Activated CD8-positive, alpha-beta T cell treated with anti-CD3 and anti-CD28 coated beads for 36 hours (primary cell): ENCODE results near the gene RFTN1. TPM values are rescaled to one million over a fixed set of nuclear protein-coding genes. Genes with fewer than 3 reads are reported as not detected.
A peak's percentile ranks its signal among the peaks of the same experiment; 100 is the strongest.
"Not testable (repeated sequence)": the region's sequence is repeated elsewhere in the genome, so short reads cannot be mapped to it uniquely, and the experiment has no call there.

Experiments
- ATAC-seq: fragments of 200-7000 bp; cut with Tn5 transposase; one replicate; pipeline ENCODE4 v1.10.0; 2021; ENCODE audit warnings: mild to moderate bottlenecking, moderate library complexity
- CTCF ChIA-PET: fragments of 350-600 bp; sonication (Branson Sonifier 250); formaldehyde crosslinking; loops from one replicate; lab custom pipeline; 2021; ENCODE audit warnings: antibody characterized with exemption; lab: Charles Lee
- POLR2A ChIA-PET: fragments of 350-600 bp; sonication (Branson Sonifier 250); formaldehyde crosslinking; loops from one replicate; lab custom pipeline; 2021; ENCODE audit warnings: antibody characterized with exemption; lab: Charles Lee
- DNase-seq: peaks from one replicate; pipeline ENCODE4 v3.0.0-alpha.2; 2020
- H3K27ac Mint-ChIP-seq: one replicate; pipeline ENCODE4 v1.8.0; 2021; ENCODE audit warnings: mild to moderate bottlenecking, mixed read lengths
- H3K27me3 Mint-ChIP-seq: one replicate; pipeline ENCODE4 v1.8.0; 2021; ENCODE audit warnings: mixed read lengths
- H3K36me3 Mint-ChIP-seq: one replicate; pipeline ENCODE4 v1.8.0; 2021; ENCODE audit warnings: low read depth, mixed read lengths
- H3K4me1 Mint-ChIP-seq: one replicate; pipeline ENCODE4 v1.8.0; 2021; ENCODE audit warnings: low read depth, mixed read lengths
- H3K4me3 Mint-ChIP-seq: one replicate; pipeline ENCODE4 v1.8.0; 2021; ENCODE audit warnings: mild to moderate bottlenecking, moderate library complexity, mixed read lengths
- H3K9me3 Mint-ChIP-seq: one replicate; pipeline ENCODE4 v1.8.0; 2021; ENCODE audit warnings: mixed read lengths
- CTCF ChIP-seq: fragments of 200-600 bp; IDR thresholded peaks from one replicate; pipeline ENCODE4 v1.8.0; 2022; ENCODE audit warnings: antibody characterized with exemption, mild to moderate bottlenecking
- intact Hi-C: fragments of 100-400 bp; cut with micrococcal nuclease; formaldehyde crosslinking; loops from one replicate; pipeline ENCODE4 v1.10.0; 2022
- total RNA-seq, 2 experiments: library from RNA; stranded (reverse); gene quantifications; one replicate each; pipeline ENCODE4 v1.2.3, GENCODE V29; 2021

RFTN1 gene
- total RNA-seq, 2 experiments from 2014 or later = 113 to 125 TPM

- Mint-ChIP-seq H3K9me3 (no peaks in the 10 kb centered on the region), H3K27ac (peak overlapping the region; percentile 96), H3K4me3 (peak overlapping the region; percentile 7), H3K4me1 (peaks cover 90% of the 10 kb centered on the region), H3K27me3 (no peaks in the 10 kb centered on the region), H3K36me3 (peaks cover 80% of the 10 kb centered on the region)
- TF ChIP-seq CTCF = no peak
- DNase-seq = no peak
- intact Hi-C loops = loop anchor here (5.0 kb wide), 1 partner anchor 197 kb away; the partner anchor contains the start of gene RFTN1
- ChIA-PET POLR2A (interaction anchor here (0.8 to 7.5 kb wide), 8 partner anchors 8 to 201 kb away, joined by 4 to 61 read pairs (median 12); partner anchors contain the start of genes DPH3 and OXNAD1), CTCF (interaction anchor here (6.3 to 16.5 kb wide), 4 partner anchors 10 to 47 kb away, joined by 40 to 274 read pairs (median 90); partner anchors contain the start of genes DPH3 and OXNAD1)
- ATAC-seq = no peak
Observed at GRCh38 chr3:16315623-16316022, 197.9 kb downstream of the RFTN1 start.

- ATAC-seq (no peak), DNase-seq (no peak)
- ChIA-PET POLR2A (interaction anchor here (0.7 to 7.3 kb wide), 12 partner anchors 9 to 207 kb away, joined by 3 to 61 read pairs (median 7); no protein-coding TSS in a partner anchor), CTCF (interaction anchor here (0.9 to 16.5 kb wide), 4 partner anchors 22 to 198 kb away, joined by 3 to 274 read pairs (median 67); partner anchors contain the start of genes DPH3 and OXNAD1)
- Mint-ChIP-seq H3K9me3 (no peaks in the 10 kb centered on the region), H3K27me3 (no peaks in the 10 kb centered on the region), H3K4me3 (no peak overlapping the region), H3K27ac (peak overlapping the region; percentile 96), H3K36me3 (peaks cover 77% of the 10 kb centered on the region), H3K4me1 (peaks cover 90% of the 10 kb centered on the region)
- no peak for TF ChIP-seq CTCF
- intact Hi-C loops = no loop called here
Observed at GRCh38 chr3:16313886-16314645, 199.4 kb downstream of the RFTN1 start.

- peak; percentile 62 for DNase-seq
- ChIA-PET CTCF (interaction anchor here (1.2 to 16.5 kb wide), 4 partner anchors 20 to 215 kb away, joined by 3 to 274 read pairs (median 8); partner anchors contain the start of genes DPH3 and OXNAD1), POLR2A (interaction anchor here (0.9 to 7.3 kb wide), 9 partner anchors 9 to 200 kb away, joined by 3 to 61 read pairs (median 11); partner anchors contain the start of genes DPH3 and OXNAD1)
- Mint-ChIP-seq H3K4me3 (peak overlapping the region; percentile 46), H3K27me3 (no peaks in the 10 kb centered on the region), H3K36me3 (peaks cover 78% of the 10 kb centered on the region), H3K27ac (peak overlapping the region; percentile 91), H3K9me3 (peaks cover 8% of the 10 kb centered on the region), H3K4me1 (peaks cover 88% of the 10 kb centered on the region)
- TF ChIP-seq CTCF = no peak
- intact Hi-C loops = loop anchor here (2.0 kb wide), 1 partner anchor 21 kb away; no protein-coding TSS in a partner anchor
- peak; percentile 38 for ATAC-seq
Observed at GRCh38 chr3:16311960-16312451, 201.5 kb downstream of the RFTN1 start.

- DNase-seq, H3K27me3 Mint-ChIP-seq, H3K9me3 Mint-ChIP-seq, ATAC-seq: not testable (repeated sequence)
- peaks cover 80% of the 10 kb centered on the region for H3K36me3 Mint-ChIP-seq
- ChIA-PET POLR2A (interaction anchor here (0.6 to 3.1 kb wide), 3 partner anchors 9 to 20 kb away, joined by 3 to 12 read pairs (median 11); no protein-coding TSS in a partner anchor), CTCF (interaction anchor here (0.7 to 16.5 kb wide), 2 partner anchors 9 to 18 kb away, joined by 3 to 274 read pairs; no protein-coding TSS in a partner anchor)
- peak overlapping the region; percentile 37 for H3K4me3 Mint-ChIP-seq
- intact Hi-C loops = loop anchor here (2.0 kb wide), 1 partner anchor 20 kb away; no protein-coding TSS in a partner anchor
- H3K27ac Mint-ChIP-seq = peak overlapping the region; percentile 93
- H3K4me1 Mint-ChIP-seq = peaks cover 88% of the 10 kb centered on the region
Observed at GRCh38 chr3:16310486-16310885, 203.0 kb downstream of the RFTN1 start.

- ChIA-PET POLR2A (interaction anchor here (1.0 kb wide), 2 partner anchors 9 to 45 kb away, joined by 4 to 5 read pairs; partner anchors contain the start of gene DPH3), CTCF (interaction anchor here (1.0 kb wide), 1 partner anchor 19 kb away, joined by 3 read pairs; no protein-coding TSS in a partner anchor)
- intact Hi-C loops = no loop called here
- Mint-ChIP-seq H3K27ac (peak overlapping the region; percentile 93), H3K4me3 (peak overlapping the region; percentile 37), H3K36me3 (peaks cover 81% of the 10 kb centered on the region), H3K4me1 (peaks cover 91% of the 10 kb centered on the region), H3K27me3 (no peaks in the 10 kb centered on the region), H3K9me3 (peaks cover 8% of the 10 kb centered on the region)
- TF ChIP-seq CTCF = no peak
- peak; percentile 69 for ATAC-seq
- peak; percentile 83 for DNase-seq
Observed at GRCh38 chr3:16309558-16309957, 203.9 kb downstream of the RFTN1 start.
